OCI-M2 (cell line): ENCODE data around the gene DCAF11.

Source experiments
- DNase-seq: peaks from one replicate; lab custom pipeline; 2025; ENCODE audit not compliant: unreplicated experiment; lab: John Stamatoyannopoulos, UW

The DCAF11 gene

GRCh38 chr14:24137529-24138395, 23.2 kb downstream of the DCAF11 start:
- no peak for DNase-seq

- no peak for DNase-seq
Measured at GRCh38 chr14:24138396-24139271, 24.1 kb downstream of the DCAF11 start.

DNA sequence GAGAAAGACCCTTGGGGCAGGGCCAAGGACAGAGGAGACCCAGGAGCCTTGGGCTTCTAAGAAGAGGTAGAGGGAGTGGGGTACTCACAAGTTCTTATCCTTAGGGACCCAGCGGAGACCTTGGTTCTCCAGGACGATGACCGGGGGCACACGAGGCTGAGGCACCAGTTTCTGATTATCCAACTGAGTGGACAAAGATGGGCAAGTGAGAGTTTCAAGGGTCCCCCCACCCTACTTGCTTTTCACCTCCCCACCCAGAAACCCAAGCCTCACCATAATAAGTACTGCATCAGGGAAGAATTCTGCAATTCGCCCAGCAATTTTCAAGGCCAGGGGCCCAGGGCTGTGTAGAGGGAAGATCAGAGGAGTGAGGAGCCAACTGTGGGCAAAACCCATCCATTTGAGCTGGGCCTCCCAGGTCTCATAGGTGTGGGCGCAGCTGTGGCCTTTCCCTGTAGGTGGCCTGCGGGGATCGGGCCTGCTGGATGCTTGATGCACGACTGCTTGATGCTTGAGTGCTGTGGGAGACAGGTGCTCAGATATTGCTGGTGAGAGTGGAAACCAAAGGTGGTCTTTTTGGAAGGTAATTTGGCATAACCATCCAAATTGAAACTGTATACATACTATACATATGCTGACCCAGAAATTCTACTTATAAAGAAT, 24.8 kb downstream of the DCAF11 start:
- DNase-seq = no peak

- DNase-seq = peak; percentile 98
Measured at GRCh38 chr14:24141097-24141880, 26.7 kb downstream of the DCAF11 start, which contains the start of gene EMC9. EMC9 (minus strand) TSS chr14:24141591; CDS start chr14:24141304, 287 bp downstream.

- DNase-seq = no peak
Measured at GRCh38 chr14:24143511-24143910, 28.9 kb downstream of the DCAF11 start.

- no peak for DNase-seq
Measured at GRCh38 chr14:24144451-24144850, 29.9 kb downstream of the DCAF11 start.

- DNase-seq = no peak
Measured at GRCh38 chr14:24145219-24145618, 30.6 kb downstream of the DCAF11 start.

DNA sequence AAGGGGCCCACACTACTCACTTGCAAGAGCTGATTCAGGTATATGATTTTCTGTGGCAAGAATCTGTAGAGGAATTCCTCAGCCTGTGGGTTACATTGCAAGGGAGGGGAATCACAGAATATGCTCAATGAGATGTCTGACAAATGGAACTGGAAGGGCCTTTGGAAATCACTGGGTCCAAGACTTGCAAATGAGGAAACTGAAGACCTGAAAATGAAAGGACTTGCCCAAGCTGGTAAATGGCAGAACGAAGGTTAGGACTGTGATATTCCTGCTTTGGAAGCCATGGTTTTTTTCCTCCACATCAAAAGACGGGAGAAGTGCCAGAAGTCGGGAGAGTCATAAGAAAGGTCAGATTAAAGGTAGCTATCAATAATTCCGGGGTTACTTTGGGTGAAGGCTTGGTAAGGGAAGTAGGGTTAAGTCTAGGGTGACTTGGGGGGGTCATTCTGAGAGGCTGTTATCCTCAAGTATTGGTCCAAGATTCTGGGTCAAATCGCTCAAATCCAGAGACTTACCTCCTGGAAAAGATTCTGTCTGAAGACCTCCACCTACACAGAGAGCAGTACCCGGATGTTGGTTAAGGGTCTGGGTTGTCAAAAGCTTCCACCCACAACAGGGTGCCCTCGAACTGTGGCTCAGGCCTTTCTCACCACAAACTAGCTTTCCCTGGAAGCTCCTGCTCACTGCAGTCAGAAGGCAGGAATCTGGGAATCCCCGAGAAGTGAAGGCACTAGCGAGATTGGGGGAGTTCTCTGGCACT, 31.3 kb downstream of the DCAF11 start:
- DNase-seq = no peak

- DNase-seq = peak; percentile 87
Measured at GRCh38 chr14:24146453-24146977, 31.9 kb downstream of the DCAF11 start, which contains the start of gene PSME2. PSME2 (minus strand) TSS chr14:24146610; CDS start chr14:24146581, 29 bp downstream.

DNA sequence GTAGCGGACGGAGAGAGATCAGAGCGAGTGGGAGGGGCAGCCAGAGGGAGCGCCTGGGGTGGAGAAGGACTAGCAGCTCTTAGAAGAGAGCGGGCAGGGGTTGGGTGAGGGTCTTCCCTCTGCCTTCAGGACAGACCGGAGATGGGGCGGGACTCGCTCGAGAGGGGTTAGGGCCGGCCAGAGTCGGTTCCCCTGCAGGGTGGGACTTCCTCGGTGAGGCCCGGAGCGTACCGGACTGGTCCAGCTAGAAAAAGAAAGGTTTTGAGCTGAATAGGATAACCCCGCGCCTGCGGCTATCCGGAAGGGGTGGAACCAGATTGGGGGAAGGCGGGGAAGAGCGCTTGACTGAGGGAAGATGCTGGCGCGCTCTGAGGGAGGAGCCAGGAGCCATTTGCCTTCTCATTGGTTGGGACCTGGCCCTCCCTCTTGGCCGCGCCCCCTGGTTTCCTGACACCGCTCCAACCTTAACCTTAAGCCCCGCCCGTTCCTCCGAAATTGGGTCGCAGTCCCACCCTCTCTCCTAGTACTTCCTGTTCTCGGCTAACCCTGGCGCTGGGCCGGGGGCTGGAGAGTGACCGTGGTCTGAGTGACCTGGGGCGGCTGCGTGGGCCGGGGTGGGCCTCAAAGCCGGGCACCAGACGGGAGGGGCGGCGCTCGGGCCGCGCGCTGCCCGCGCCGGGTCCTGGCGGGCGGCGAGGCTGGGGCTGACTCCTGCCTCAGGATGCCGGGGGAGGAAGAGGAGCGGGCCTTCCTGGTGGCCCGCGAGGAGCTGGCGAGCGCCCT, 32.6 kb downstream of the DCAF11 start, which contains the start of gene RNF31:
TSS of gene RNF31 (plus strand) at position 521 of the 783 bp plus-strand sequence. CDS start at position 722, 201 bp downstream.
- peak; percentile 97 for DNase-seq

- DNase-seq = no peak
Measured at GRCh38 chr14:24147761-24148428, 33.3 kb downstream of the DCAF11 start.

- no peak for DNase-seq
Measured at GRCh38 chr14:24149302-24149969, 34.9 kb downstream of the DCAF11 start.

- no peak for DNase-seq
Measured at GRCh38 chr14:24150061-24150460, 35.5 kb downstream of the DCAF11 start.

GRCh38 chr14:24150567-24150966, 36.0 kb downstream of the DCAF11 start:
- DNase-seq = no peak

DNA sequence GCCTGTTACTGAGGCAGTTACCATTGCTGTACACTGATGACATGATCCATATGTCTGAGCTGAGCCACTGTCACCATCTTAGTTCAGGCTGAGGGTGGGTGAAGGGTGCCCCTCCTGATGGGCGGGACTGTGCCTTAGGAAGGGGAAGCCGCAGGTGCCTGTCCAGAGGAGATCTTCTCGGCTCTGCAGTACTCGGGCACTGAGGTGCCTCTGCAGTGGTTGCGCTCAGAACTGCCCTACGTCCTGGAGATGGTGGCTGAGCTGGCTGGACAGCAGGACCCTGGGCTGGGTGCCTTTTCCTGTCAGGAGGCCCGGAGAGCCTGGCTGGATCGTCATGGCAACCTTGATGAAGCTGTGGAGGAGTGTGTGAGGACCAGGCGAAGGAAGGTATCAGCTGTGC, 36.4 kb downstream of the DCAF11 start:
- DNase-seq = no peak

- DNase-seq = no peak
Measured at GRCh38 chr14:24151404-24152080, 37.0 kb downstream of the DCAF11 start.

GRCh38 chr14:24155100-24155499, 40.5 kb downstream of the DCAF11 start:
- DNase-seq = no peak
